Mucosa of stomach (tissue), 1 donor: ENCODE results near the gene ASRGL1.
"Not testable (repeated sequence)": the region's sequence is repeated elsewhere in the genome, so short reads cannot be mapped to it uniquely, and the experiment has no call there.

Experiments
- H3K27me3 ChIP-seq: one replicate; pipeline ENCODE4 v1.7.0; 2013; ENCODE audit warnings: mild to moderate bottlenecking, low read length; ENCODE audit not compliant: control insufficient read depth, insufficient read depth
- H3K36me3 ChIP-seq: one replicate; pipeline ENCODE4 v1.7.0; 2013; ENCODE audit warnings: low read length; ENCODE audit not compliant: control insufficient read depth, insufficient read depth
- H3K4me1 ChIP-seq: one replicate; pipeline ENCODE4 v1.7.0; 2013; ENCODE audit warnings: mild to moderate bottlenecking, low read length; ENCODE audit not compliant: control insufficient read depth, insufficient read depth
- H3K4me3 ChIP-seq: one replicate; pipeline ENCODE4 v1.7.0; 2013; ENCODE audit warnings: low read length
- H3K9ac ChIP-seq: one replicate; pipeline ENCODE4 v1.7.0; 2013; ENCODE audit warnings: mild to moderate bottlenecking, low read length, moderate library complexity
- H3K9me3 ChIP-seq: one replicate; pipeline ENCODE4 v1.7.0; 2013; ENCODE audit warnings: mild to moderate bottlenecking, low read length, moderate library complexity; ENCODE audit not compliant: control insufficient read depth
- donor health status: Pancreatic carcinoma.

ASRGL1 gene

GRCh38 chr11:62331264-62331663 lies 6.0 kb upstream of the ASRGL1 start:
- H3K4me1 ChIP-seq, H3K9me3 ChIP-seq, H3K9ac ChIP-seq, H3K4me3 ChIP-seq, H3K36me3 ChIP-seq, H3K27me3 ChIP-seq: not testable (repeated sequence)

DNA sequence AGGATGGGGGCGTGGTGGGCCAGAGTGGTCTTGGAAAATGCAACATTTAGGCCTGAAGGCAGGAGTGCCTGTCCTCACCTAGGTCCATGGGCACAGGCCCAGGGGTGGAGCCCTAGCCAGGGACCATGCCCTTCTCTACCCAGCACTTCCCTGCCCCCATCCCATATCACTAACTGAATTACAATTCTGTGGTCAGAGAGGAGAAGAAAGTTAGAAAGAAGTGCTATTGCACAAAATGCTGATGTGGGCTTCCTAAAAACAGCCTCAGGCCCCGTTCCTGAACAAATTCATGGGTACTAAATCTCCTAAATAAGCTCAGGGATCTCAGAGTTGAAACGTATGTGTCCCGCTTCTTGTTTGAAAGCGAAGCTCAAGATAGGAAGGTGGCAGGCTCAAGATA lies 3.5 kb upstream of the ASRGL1 start:
- Histone ChIP-seq H3K9ac (no peak overlapping the region), H3K4me1 (peaks cover 5% of the 10 kb centered on the region), H3K9me3 (no peaks in the 10 kb centered on the region), H3K4me3 (no peak overlapping the region), H3K36me3 (no peaks in the 10 kb centered on the region), H3K27me3 (no peaks in the 10 kb centered on the region)

DNA sequence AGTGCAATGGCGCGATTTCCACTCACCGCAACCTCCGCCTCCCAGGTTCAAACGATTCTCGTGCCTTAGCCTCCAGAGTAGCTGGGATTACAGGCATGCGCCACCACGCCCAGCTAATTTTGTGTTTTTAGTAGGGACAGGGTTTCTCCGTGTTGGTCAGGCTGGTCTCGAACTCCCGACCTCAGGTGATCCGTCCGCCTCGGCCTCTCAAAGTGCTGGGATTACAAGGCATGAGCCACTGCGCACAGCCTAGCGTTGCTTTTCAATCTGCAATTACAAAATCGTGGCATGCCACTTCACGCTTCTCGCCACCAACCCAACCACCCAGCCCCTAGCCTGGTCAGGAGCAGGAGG lies 322 bp upstream of the ASRGL1 start:
- H3K4me3 ChIP-seq, H3K36me3 ChIP-seq, H3K9me3 ChIP-seq, H3K4me1 ChIP-seq, H3K27me3 ChIP-seq: not testable (repeated sequence)
- peak overlapping the region; percentile 61 for H3K9ac ChIP-seq

GRCh38 chr11:62338218-62338617 lies 970 bp downstream of the ASRGL1 start:
- H3K4me3 ChIP-seq = no peak overlapping the region
- no peaks in the 10 kb centered on the region for H3K27me3 ChIP-seq
- no peaks in the 10 kb centered on the region for H3K9me3 ChIP-seq
- H3K4me1 ChIP-seq = peaks cover 19% of the 10 kb centered on the region
- peak overlapping the region; percentile 61 for H3K9ac ChIP-seq
- H3K36me3 ChIP-seq = no peaks in the 10 kb centered on the region

DNA sequence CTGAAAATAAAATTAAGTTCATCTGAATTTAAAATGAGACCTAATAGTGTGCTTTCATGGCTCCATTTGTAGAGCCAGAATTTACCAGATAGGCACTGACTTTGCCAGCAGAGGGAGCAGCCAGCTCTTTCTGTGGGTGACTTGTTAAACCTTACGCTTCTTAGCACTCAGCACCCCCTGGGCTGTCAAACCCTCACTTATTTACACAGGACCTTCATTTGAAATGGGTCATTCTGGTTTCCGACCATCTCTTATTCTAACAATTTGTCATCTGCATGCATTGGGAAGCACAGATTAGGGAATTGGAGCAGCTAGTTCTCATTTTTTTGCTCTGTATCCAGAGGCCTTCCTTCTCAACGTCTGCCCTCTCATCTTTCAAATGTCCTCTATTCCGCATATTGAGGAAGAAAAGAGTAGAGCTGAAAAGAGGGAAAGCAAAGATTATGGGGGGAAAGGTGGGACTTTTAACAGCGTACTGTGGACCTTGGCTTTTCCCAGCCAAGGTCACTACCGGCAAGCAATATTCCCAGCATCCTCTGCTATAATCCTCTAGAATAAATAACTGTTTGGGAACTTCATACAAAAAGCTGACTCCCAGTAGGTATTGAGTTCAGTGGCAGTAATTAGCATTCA lies 3.1 kb downstream of the ASRGL1 start:
- no peak overlapping the region for H3K4me3 ChIP-seq
- H3K36me3 ChIP-seq = no peaks in the 10 kb centered on the region
- H3K4me1 ChIP-seq = peaks cover 20% of the 10 kb centered on the region
- no peaks in the 10 kb centered on the region for H3K9me3 ChIP-seq
- no peak overlapping the region for H3K9ac ChIP-seq
- H3K27me3 ChIP-seq = no peaks in the 10 kb centered on the region

DNA sequence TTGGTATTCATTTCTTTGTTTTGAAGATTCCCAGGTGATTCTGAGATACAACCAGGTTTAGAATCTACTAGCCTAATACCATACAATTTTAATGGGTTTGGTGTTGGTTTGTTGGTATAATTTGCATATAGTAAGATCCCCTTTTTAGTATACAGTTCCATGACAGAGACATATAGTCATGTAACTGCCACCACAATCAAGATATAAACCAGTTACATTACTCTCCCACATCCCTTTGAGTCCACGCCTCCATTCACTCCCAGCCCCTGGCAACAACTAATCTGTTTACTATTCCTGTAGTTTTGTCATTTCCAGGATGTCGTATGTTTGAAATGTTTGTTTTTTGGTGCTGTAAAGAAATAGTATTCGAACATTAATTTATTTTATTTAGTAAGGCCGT lies 4.3 kb downstream of the ASRGL1 start:
- Histone ChIP-seq H3K4me1 (peaks cover 27% of the 10 kb centered on the region), H3K9me3 (no peaks in the 10 kb centered on the region), H3K4me3 (no peak overlapping the region), H3K27me3 (no peaks in the 10 kb centered on the region), H3K9ac (no peak overlapping the region), H3K36me3 (no peaks in the 10 kb centered on the region)

- H3K4me3 ChIP-seq, H3K36me3 ChIP-seq: not testable (repeated sequence)
- H3K4me1 ChIP-seq = peaks cover 22% of the 10 kb centered on the region
Measured at GRCh38 chr11:62343646-62344190, 6.5 kb downstream of the ASRGL1 start.

DNA sequence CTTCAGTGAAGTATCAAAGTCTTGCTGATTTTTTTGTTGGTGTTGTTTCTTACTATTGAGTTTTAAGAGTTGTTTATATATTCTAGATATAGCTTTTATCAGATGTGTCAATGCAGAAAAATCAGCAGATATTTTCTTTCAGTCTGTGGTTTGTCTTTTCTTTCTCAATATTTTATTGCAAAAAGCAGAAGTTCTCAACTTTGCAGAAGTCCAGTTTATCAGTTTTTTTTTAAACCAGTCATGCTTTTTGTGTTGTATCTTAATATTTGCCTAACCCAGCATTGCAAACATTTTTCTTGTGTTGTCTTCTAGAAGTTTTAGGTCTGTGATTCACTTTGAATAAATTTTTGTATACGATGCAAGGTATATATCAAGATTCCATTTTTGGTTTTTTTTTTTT lies 7.0 kb downstream of the ASRGL1 start:
- H3K9me3 ChIP-seq = no peaks in the 10 kb centered on the region
- no peak overlapping the region for H3K9ac ChIP-seq
- H3K27me3 ChIP-seq = no peaks in the 10 kb centered on the region
- H3K4me1 ChIP-seq = peaks cover 22% of the 10 kb centered on the region
- no peaks in the 10 kb centered on the region for H3K36me3 ChIP-seq
- H3K4me3 ChIP-seq = no peak overlapping the region

More at GRCh38 chr11:62343646-62344190, 6.5 kb downstream of the ASRGL1 start:
- H3K9me3 ChIP-seq, H3K9ac ChIP-seq, H3K27me3 ChIP-seq: not testable (repeated sequence)

- H3K9ac ChIP-seq = no peak overlapping the region
- no peak overlapping the region for H3K4me3 ChIP-seq
- peaks cover 22% of the 10 kb centered on the region for H3K4me1 ChIP-seq
- no peaks in the 10 kb centered on the region for H3K9me3 ChIP-seq
- H3K36me3 ChIP-seq = no peaks in the 10 kb centered on the region
- H3K27me3 ChIP-seq = no peaks in the 10 kb centered on the region
Measured at GRCh38 chr11:62345861-62346260, 8.6 kb downstream of the ASRGL1 start.

- Histone ChIP-seq H3K36me3 (no peaks in the 10 kb centered on the region), H3K4me1 (no peaks in the 10 kb centered on the region), H3K9me3 (no peaks in the 10 kb centered on the region), H3K27me3 (no peaks in the 10 kb centered on the region), H3K9ac (no peak overlapping the region), H3K4me3 (no peak overlapping the region)
Measured at GRCh38 chr11:62352355-62353336, 15.4 kb downstream of the ASRGL1 start.

- Histone ChIP-seq H3K4me3 (no peak overlapping the region), H3K36me3 (no peaks in the 10 kb centered on the region), H3K9me3 (no peaks in the 10 kb centered on the region), H3K27me3 (no peaks in the 10 kb centered on the region), H3K9ac (no peak overlapping the region), H3K4me1 (no peaks in the 10 kb centered on the region)
Measured at GRCh38 chr11:62353841-62354240, 16.6 kb downstream of the ASRGL1 start.

- Histone ChIP-seq H3K9ac (no peak overlapping the region), H3K9me3 (no peaks in the 10 kb centered on the region), H3K36me3 (no peaks in the 10 kb centered on the region), H3K27me3 (no peaks in the 10 kb centered on the region), H3K4me3 (no peak overlapping the region), H3K4me1 (no peaks in the 10 kb centered on the region)
Measured at GRCh38 chr11:62358273-62358672, 21.0 kb downstream of the ASRGL1 start.
